Endothelial cell of umbilical vein (primary cell): Measurements from ENCODE around the gene KIAA0408. TPM values are rescaled to one million over a fixed set of nuclear protein-coding genes. Genes with fewer than 3 reads are reported as not detected.
A peak's percentile ranks its signal among the peaks of the same experiment; 100 is the strongest.

Experiments used
- BruUV-seq: library from RNA; stranded (reverse); fragments of 400-500 nt; replicated peaks from 2 replicates; lab custom pipeline; 2021; lab: Mats Ljungman, UMichigan
- CTCF ChIA-PET: fragments of 300-600, 350-600 bp; sonication (Branson Sonifier 250); formaldehyde crosslinking; loops from one replicate; lab custom pipeline; 2021; ENCODE audit warnings: antibody characterized with exemption, inconsistent platforms; lab: Charles Lee
- POLR2A ChIA-PET: fragments of 300-600, 350-600 bp; sonication (Branson Sonifier 250); formaldehyde crosslinking; loops from one replicate; lab custom pipeline; 2021; ENCODE audit warnings: antibody characterized with exemption, inconsistent platforms; lab: Charles Lee
- DNase-seq: peaks from one replicate; pipeline ENCODE4 v3.0.0-alpha.2; 2011; ENCODE audit warnings: low read depth, low spot score
- FAIRE-seq: peaks from 2 replicates; lab custom pipeline; 2011; peaks lifted over from hg19 to GRCh38; lab: Jason Lieb, UNC
- H2AFZ ChIP-seq: 2 replicates; pipeline ENCODE4 v1.6.0; 2012; ENCODE audit warnings: low read depth, low read length, control low read depth, inconsistent platforms
- H3K27ac ChIP-seq: 2 replicates; pipeline ENCODE4 v1.5.1; 2011; ENCODE audit warnings: low read depth, mild to moderate bottlenecking, control low read depth, low read length, moderate library complexity; ENCODE audit not compliant: insufficient read depth
- H3K27me3 ChIP-seq, 2 experiments: 2 replicates each; pipeline versions ENCODE4 v1.6.0 to v1.6.1; 2011; ENCODE audit warnings: low read length in 2 of 2, mixed read lengths in 1 of 2; ENCODE audit not compliant: control insufficient read depth in 2 of 2, insufficient read depth in 2 of 2
- H3K36me3 ChIP-seq, 2 experiments: 2 replicates in 1 of 2; 3 replicates in 1 of 2; pipeline ENCODE4 v1.5.1; 2011; ENCODE audit warnings: low read length in 2 of 2, mild to moderate bottlenecking in 1 of 2, moderate library complexity in 1 of 2; ENCODE audit not compliant: control insufficient read depth in 2 of 2, insufficient read depth in 2 of 2; ENCODE audit errors: extremely low read depth in 1 of 2
- H3K4me1 ChIP-seq: 3 replicates; pipeline ENCODE4 v1.5.1; 2011; ENCODE audit warnings: mild to moderate bottlenecking, low read length; ENCODE audit not compliant: control insufficient read depth, insufficient read depth; ENCODE audit errors: extremely low read depth
- H3K4me2 ChIP-seq: 2 replicates; pipeline ENCODE4 v1.6.1; 2011; ENCODE audit warnings: low read length, control low read depth, mixed read lengths; ENCODE audit not compliant: insufficient read depth
- H3K4me3 ChIP-seq, 3 experiments: fragments of 200-600 bp in 1 of 3; sonication (generic), shearing (Covaris generic) in 1 of 3; replicated peaks in 1 of 3; 2 replicates each; pipeline ENCODE4 v1.5.1; 2011 to 2016; ENCODE audit warnings: control low read depth in 3 of 3, low read length in 3 of 3, mild to moderate bottlenecking in 2 of 3, inconsistent platforms in 1 of 3, low read depth in 1 of 3, moderate library complexity in 1 of 3; ENCODE audit not compliant: insufficient read depth in 1 of 3
- H3K79me2 ChIP-seq: 2 replicates; pipeline ENCODE4 v1.6.0; 2012; ENCODE audit warnings: low read length, inconsistent platforms; ENCODE audit not compliant: control insufficient read depth, insufficient read depth
- H3K9ac ChIP-seq: replicated peaks from 2 replicates; pipeline ENCODE3; 2011; ENCODE audit warnings: low read length, control low read depth; ENCODE audit not compliant: insufficient read depth; ENCODE audit errors: extremely low read depth
- H3K9me1 ChIP-seq: replicated peaks from 3 replicates; pipeline ENCODE4 v1.6.0; 2011; ENCODE audit warnings: mild to moderate bottlenecking, low read length; ENCODE audit not compliant: control insufficient read depth, insufficient read depth; ENCODE audit errors: extremely low read depth
- H3K9me3 ChIP-seq: replicated peaks from 2 replicates; pipeline ENCODE4 v1.5.1; 2012; ENCODE audit warnings: low read length, inconsistent platforms; ENCODE audit not compliant: control insufficient read depth, insufficient read depth
- H4K20me1 ChIP-seq: replicated peaks from 2 replicates; pipeline ENCODE3; 2011; ENCODE audit warnings: mild to moderate bottlenecking, low read length; ENCODE audit not compliant: control insufficient read depth, insufficient read depth; ENCODE audit errors: extremely low read depth
- CTCF ChIP-seq, 2 donors: IDR thresholded peaks; 1 replicate in 1 of 2; 2 replicates in 1 of 2; pipeline ENCODE4 v1.5.1; 2011; ENCODE audit warnings: low read length in 2 of 2, mild to moderate bottlenecking in 2 of 2, moderate library complexity in 2 of 2, control low read depth in 1 of 2, inconsistent platforms in 1 of 2, low read depth in 1 of 2; ENCODE audit not compliant: insufficient read depth in 1 of 2; ENCODE audit errors: extremely low read depth in 1 of 2
- EZH2 ChIP-seq: IDR thresholded peaks from 2 replicates; pipeline ENCODE4 v1.6.1; 2012; ENCODE audit warnings: borderline replicate concordance, low read depth, mild to moderate bottlenecking, moderate library complexity, low read length, inconsistent platforms; ENCODE audit not compliant: severe bottlenecking
- FOS ChIP-seq: IDR thresholded peaks from 2 replicates; pipeline ENCODE4 v1.6.1; 2011; ENCODE audit warnings: mild to moderate bottlenecking, low read length, moderate library complexity, borderline replicate concordance; ENCODE audit not compliant: insufficient read depth
- GATA2 ChIP-seq: IDR thresholded peaks from 2 replicates; pipeline ENCODE4 v1.7.0; 2011; ENCODE audit warnings: low read depth, mild to moderate bottlenecking, moderate library complexity, mixed read lengths, low read length; ENCODE audit not compliant: insufficient read length, insufficient read depth
- JUN ChIP-seq: IDR thresholded peaks from 2 replicates; pipeline ENCODE4 v1.6.1; 2011; ENCODE audit warnings: borderline replicate concordance, low read depth; ENCODE audit not compliant: insufficient read length, insufficient read depth
- MAX ChIP-seq: IDR thresholded peaks from 2 replicates; pipeline ENCODE4 v1.6.1; 2011; ENCODE audit not compliant: insufficient read depth, insufficient read length
- MYC ChIP-seq: IDR thresholded peaks from one replicate; pipeline ENCODE4 v1.6.1; 2011; ENCODE audit warnings: mild to moderate bottlenecking, low read depth, low read length
- POLR2A ChIP-seq: IDR thresholded peaks from 2 replicates; pipeline ENCODE4 v1.6.1; 2012; ENCODE audit warnings: low read depth, mild to moderate bottlenecking, control low read depth, low read length
- POLR2AphosphoS5 ChIP-seq: IDR thresholded peaks from 2 replicates; pipeline ENCODE4 v1.6.1; 2012; ENCODE audit warnings: low read depth, mild to moderate bottlenecking, control low read depth, low read length, moderate library complexity; ENCODE audit not compliant: insufficient read depth
- dilution Hi-C: fragments of 300-500 bp; cut with MboI; formaldehyde crosslinking; loops from one replicate; pipeline ENCODE4 v1.15.0; 2019; ENCODE audit warnings: low sequenced_read_pairs; ENCODE audit not compliant: extremely low pct_ligation_motif_present
- intact Hi-C: fragments of 100-400 bp; cut with micrococcal nuclease; formaldehyde crosslinking; loops from one replicate; pipeline ENCODE4 v1.10.0; 2022
- polyA plus RNA-seq, 4 experiments: library from polyadenylated mRNA; depleted of rRNA in 3 of 4; stranded (reverse) in 3 of 4; unstranded in 1 of 4; fragments of >200 nt; gene quantifications; 2 replicates each; pipeline versions ENCODE4 v1.2.1 to v1.2.3, GENCODE V29; 2011 to 2012; ENCODE audit warnings: missing spikeins in 1 of 4
- total RNA-seq: library from RNA; stranded (reverse); gene quantifications from 2 replicates; pipeline ENCODE4 v1.2.3, GENCODE V29; 2021

Gene KIAA0408
- total and polyA plus RNA-seq, 2 donors (not counting 3 experiments of a cell fraction or from before 2014, with no cell fraction given), result not detected

- no peak overlapping the region for H3K9ac ChIP-seq
- peaks cover 4 to 17% of the 10 kb centered on the region in 2 experiments for H3K27me3 ChIP-seq
- peaks cover 4% of the 10 kb centered on the region for H3K4me1 ChIP-seq
- no peaks in the 10 kb centered on the region for H3K9me3 ChIP-seq
- no peaks in the 10 kb centered on the region for H3K9me1 ChIP-seq
- H3K4me3 ChIP-seq, result no peak overlapping the region
- CTCF ChIA-PET, result interaction anchor here (2.3 to 2.5 kb wide), 3 partner anchors 16 to 57 kb away, joined by 7 to 15 read pairs (median 11); no protein-coding TSS in a partner anchor
- POLR2A ChIA-PET, result no interaction called here
- H3K79me2 ChIP-seq, result no peaks in the 10 kb centered on the region
- no peak overlapping the region for H3K27ac ChIP-seq
- no TSS peak for BruUV-seq
- TF ChIP-seq MYC (no peak), GATA2 (peak; percentile 78), MAX (no peak), CTCF (IDR thresholded peaks at IDR 0.05; ENCODE audit: extremely low read depth in 1 of 2, insufficient read depth in 1 of 2, low read depth in 1 of 2, low read length in 2 of 2) (no peak), FOS (peak; percentile 66), EZH2 (no peak), POLR2AphosphoS5 (no peak), POLR2A (no peak), JUN (peak; percentile 42)
- intact Hi-C loops (no loop called here), dilution Hi-C loops (no loop called here)
- FAIRE-seq (peak; percentile 64), DNase-seq (peak; percentile 69)
- H3K36me3 ChIP-seq, result no peaks in the 10 kb centered on the region
- no peak overlapping the region for H2AFZ ChIP-seq
- no peaks in the 10 kb centered on the region for H4K20me1 ChIP-seq
- peak overlapping the region; percentile 31 for H3K4me2 ChIP-seq
These were observed 22.4 kb upstream of the KIAA0408 start for GRCh38 chr6:127481628-127482027.
